ENCODE results near the gene MYH7B. TPM values are rescaled to one million over a fixed set of nuclear protein-coding genes. Genes with fewer than 3 reads are reported as not detected.

MYH7B gene
- total RNA-seq, 1 experiment from 2014 or later = 0.98 TPM

DNA sequence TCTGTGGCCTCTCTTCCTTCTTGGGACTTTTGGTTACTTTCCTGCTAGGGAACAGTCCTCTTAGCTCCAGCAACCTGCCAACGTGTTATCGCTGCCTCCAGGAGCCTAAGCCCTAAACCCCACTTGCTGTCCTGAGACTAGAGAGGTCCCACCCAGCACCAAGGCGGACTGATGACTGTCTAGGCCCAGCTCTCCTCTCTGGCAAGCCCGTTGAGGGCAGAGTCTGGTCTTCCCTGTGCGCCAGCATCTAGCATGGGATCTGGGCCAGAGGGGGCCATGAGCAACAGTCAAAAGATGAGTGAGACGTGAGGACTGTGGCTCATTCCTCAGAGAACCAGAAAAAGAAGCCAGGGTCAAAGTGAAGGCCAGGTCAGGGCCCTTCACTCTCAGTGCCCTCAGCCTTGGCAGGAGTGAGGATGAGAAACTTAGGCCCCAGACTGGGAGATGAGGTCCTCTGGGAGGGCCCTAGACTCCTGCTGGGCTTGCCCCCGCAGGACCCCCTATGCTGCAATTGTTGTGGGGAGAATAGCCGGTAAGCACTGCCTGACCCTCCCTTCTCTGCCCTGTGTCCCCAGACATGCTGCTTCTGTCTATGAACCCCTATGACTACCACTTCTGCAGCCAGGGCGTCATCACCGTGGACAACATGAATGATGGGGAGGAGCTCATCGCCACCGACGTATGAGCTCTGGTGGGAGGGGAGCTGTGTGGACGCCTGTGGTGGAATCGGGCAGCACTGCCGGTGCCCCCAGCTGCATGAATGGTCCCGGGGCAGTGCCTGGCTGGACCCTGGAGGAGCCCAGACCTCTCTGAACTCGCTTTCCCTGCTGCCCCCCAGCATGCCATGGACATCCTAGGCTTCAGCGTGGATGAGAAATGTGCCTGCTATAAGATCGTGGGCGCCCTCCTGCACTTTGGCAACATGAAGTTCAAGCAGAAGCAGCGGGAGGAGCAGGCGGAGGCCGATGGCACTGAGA, 30.9 kb downstream of the MYH7B start:
- DNase-seq (ENCODE audit: low spot score) (no peak), ATAC-seq (no peak)
- Mint-ChIP-seq H3K4me3 (no peak overlapping the region), H3K36me3 (no peaks in the 10 kb centered on the region), H3K27me3 (ENCODE audit: low read depth) (peaks cover 44% of the 10 kb centered on the region), H3K27ac (no peak overlapping the region), H3K4me1 (peaks cover 30% of the 10 kb centered on the region), H3K9me3 (no peaks in the 10 kb centered on the region)
- ChIA-PET CTCF (interaction anchor here (4.5 kb wide), 1 partner anchor 11 kb away, joined by 22 read pairs; no protein-coding TSS in a partner anchor), POLR2A (no interaction called here)
- TF ChIP-seq CBFB (CRISPR knock-in tag; IDR thresholded peaks at IDR 0.05; ENCODE audit: low read depth) (no peak), ZNF219 (CRISPR knock-in tag; IDR thresholded peaks at IDR 0.05; ENCODE audit: borderline replicate concordance) (no peak), NFATC4 (CRISPR knock-in tag; IDR thresholded peaks at IDR 0.05) (no peak), GRHL2 (CRISPR knock-in tag; IDR thresholded peaks at IDR 0.05; ENCODE audit: insufficient replicate concordance, severe bottlenecking) (no peak), TCF7 (CRISPR knock-in tag; IDR thresholded peaks at IDR 0.05; ENCODE audit: low read depth) (no peak), ZNF416 (CRISPR knock-in tag; IDR thresholded peaks at IDR 0.05) (no peak), IRF2 (CRISPR knock-in tag; IDR thresholded peaks at IDR 0.05; ENCODE audit: borderline replicate concordance, low read depth) (no peak), EMX1 (CRISPR knock-in tag; IDR thresholded peaks at IDR 0.05) (no peak), TP53 (CRISPR knock-in tag; IDR thresholded peaks at IDR 0.05) (no peak), GTF2I (CRISPR knock-in tag; conservative IDR thresholded peaks at IDR 0.05) (no peak), ATF2 (CRISPR knock-in tag; IDR thresholded peaks at IDR 0.05; ENCODE audit: borderline replicate concordance, low read depth) (no peak), STAT6 (CRISPR knock-in tag; conservative IDR thresholded peaks at IDR 0.05; ENCODE audit: low read depth) (no peak), FOXK1 (CRISPR knock-in tag; IDR thresholded peaks at IDR 0.05) (no peak)

DNA sequence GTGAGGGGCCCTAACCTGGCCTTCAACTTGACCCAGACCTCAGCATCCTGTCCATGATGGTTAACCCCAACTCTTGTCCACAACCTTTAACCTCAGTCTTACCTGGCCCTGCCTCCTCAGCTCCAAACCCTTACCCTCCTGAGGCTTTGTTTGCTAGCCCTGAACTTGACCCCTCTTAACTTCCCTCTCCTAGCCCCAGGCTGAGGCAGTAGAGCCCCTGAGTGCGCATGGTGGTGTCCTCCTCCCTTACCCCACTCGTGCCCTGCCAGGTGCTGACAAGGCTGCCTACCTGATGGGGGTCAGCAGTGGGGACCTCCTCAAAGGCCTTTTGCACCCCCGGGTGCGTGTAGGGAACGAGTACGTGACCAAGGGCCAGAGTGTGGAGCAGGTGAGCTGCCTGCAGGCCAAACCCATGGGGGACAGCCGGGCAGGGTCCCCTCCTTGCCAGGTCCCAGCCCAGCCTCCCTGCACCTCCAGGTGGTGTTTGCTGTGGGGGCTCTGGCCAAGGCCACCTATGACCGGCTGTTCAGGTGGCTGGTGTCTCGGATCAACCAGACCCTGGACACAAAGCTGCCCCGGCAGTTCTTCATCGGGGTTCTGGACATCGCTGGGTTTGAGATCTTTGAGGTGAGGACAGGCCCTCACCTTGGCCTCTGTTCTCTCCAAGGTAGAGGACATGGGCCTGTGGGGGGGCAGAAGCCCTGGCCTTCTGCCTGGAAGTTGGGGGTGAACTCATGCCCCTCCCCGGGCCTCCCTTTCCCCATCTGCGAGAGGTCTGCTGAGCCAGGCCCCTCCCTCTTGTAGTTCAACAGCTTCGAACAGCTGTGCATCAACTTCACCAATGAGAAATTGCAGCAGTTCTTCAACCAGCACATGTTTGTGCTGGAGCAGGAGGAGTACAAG, 31.9 kb downstream of the MYH7B start:
- Mint-ChIP-seq H3K4me1 (peaks cover 25% of the 10 kb centered on the region), H3K27me3 (ENCODE audit: low read depth) (peaks cover 37% of the 10 kb centered on the region), H3K27ac (no peak overlapping the region; the same call in 1 of the 2 replicates), H3K9me3 (no peaks in the 10 kb centered on the region), H3K36me3 (no peaks in the 10 kb centered on the region), H3K4me3 (no peak overlapping the region)
- POLR2A ChIA-PET = no interaction called here
- CTCF ChIA-PET = interaction anchor here (4.5 kb wide), 1 partner anchor 10 kb away, joined by 22 read pairs; no protein-coding TSS in a partner anchor
- TF ChIP-seq MXD4 (CRISPR knock-in tag; IDR thresholded peaks at IDR 0.05; ENCODE audit: borderline replicate concordance) = no peak
- TF ChIP-seq ZNF423 (CRISPR knock-in tag; IDR thresholded peaks at IDR 0.05) = no peak
- TF ChIP-seq ZNF121 (CRISPR knock-in tag; IDR thresholded peaks at IDR 0.05) = no peak
- TF ChIP-seq, protein P1, sequence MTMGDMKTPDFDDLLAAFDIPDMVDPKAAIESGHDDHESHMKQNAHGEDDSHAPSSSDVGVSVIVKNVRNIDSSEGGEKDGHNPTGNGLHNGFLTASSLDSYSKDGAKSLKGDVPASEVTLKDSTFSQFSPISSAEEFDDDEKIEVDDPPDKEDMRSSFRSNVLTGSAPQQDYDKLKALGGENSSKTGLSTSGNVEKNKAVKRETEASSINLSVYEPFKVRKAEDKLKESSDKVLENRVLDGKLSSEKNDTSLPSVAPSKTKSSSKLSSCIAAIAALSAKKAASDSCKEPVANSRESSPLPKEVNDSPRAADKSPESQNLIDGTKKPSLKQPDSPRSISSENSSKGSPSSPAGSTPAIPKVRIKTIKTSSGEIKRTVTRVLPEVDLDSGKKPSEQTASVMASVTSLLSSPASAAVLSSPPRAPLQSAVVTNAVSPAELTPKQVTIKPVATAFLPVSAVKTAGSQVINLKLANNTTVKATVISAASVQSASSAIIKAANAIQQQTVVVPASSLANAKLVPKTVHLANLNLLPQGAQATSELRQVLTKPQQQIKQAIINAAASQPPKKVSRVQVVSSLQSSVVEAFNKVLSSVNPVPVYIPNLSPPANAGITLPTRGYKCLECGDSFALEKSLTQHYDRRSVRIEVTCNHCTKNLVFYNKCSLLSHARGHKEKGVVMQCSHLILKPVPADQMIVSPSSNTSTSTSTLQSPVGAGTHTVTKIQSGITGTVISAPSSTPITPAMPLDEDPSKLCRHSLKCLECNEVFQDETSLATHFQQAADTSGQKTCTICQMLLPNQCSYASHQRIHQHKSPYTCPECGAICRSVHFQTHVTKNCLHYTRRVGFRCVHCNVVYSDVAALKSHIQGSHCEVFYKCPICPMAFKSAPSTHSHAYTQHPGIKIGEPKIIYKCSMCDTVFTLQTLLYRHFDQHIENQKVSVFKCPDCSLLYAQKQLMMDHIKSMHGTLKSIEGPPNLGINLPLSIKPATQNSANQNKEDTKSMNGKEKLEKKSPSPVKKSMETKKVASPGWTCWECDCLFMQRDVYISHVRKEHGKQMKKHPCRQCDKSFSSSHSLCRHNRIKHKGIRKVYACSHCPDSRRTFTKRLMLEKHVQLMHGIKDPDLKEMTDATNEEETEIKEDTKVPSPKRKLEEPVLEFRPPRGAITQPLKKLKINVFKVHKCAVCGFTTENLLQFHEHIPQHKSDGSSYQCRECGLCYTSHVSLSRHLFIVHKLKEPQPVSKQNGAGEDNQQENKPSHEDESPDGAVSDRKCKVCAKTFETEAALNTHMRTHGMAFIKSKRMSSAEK (CRISPR knock-in tag; IDR thresholded peaks at IDR 0.05; ENCODE audit: borderline replicate concordance) = no peak
- TF ChIP-seq, protein P2, sequence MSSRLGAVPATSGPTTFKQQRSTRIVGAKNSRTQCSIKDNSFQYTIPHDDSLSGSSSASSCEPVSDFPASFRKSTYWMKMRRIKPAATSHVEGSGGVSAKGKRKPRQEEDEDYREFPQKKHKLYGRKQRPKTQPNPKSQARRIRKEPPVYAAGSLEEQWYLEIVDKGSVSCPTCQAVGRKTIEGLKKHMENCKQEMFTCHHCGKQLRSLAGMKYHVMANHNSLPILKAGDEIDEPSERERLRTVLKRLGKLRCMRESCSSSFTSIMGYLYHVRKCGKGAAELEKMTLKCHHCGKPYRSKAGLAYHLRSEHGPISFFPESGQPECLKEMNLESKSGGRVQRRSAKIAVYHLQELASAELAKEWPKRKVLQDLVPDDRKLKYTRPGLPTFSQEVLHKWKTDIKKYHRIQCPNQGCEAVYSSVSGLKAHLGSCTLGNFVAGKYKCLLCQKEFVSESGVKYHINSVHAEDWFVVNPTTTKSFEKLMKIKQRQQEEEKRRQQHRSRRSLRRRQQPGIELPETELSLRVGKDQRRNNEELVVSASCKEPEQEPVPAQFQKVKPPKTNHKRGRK (CRISPR knock-in tag; IDR thresholded peaks at IDR 0.05; ENCODE audit: borderline replicate concordance) = no peak
- DNase-seq (ENCODE audit: low spot score) = no peak
- no peak for ATAC-seq

Data from WTC11 (cell line).